Osteoblast (primary cell): ENCODE data around the gene UNG. TPM values are rescaled to one million over a fixed set of nuclear protein-coding genes. Genes with fewer than 3 reads are reported as not detected.

Source experiments
- DNase-seq: peaks from one replicate; pipeline ENCODE4 v3.0.0; 2011; ENCODE audit warnings: low spot score, mixed read lengths; ENCODE audit not compliant: insufficient read length; ENCODE audit errors: missing footprints
- H2AFZ ChIP-seq: 2 replicates; pipeline ENCODE4 v1.6.0; 2011; ENCODE audit warnings: mild to moderate bottlenecking, low read length
- H3K27ac ChIP-seq: 2 replicates; pipeline ENCODE4 v1.5.1; 2011; ENCODE audit warnings: mild to moderate bottlenecking, low read depth, low read length, moderate library complexity
- H3K27me3 ChIP-seq: 2 replicates; pipeline ENCODE4 v1.6.0; 2012; ENCODE audit warnings: mild to moderate bottlenecking, control low read depth, inconsistent platforms, low read length, moderate library complexity; ENCODE audit not compliant: insufficient read depth
- H3K36me3 ChIP-seq: 2 replicates; pipeline ENCODE4 v1.5.1; 2011; ENCODE audit warnings: mild to moderate bottlenecking, low read length, control low read depth, moderate library complexity; ENCODE audit not compliant: insufficient read depth
- H3K4me1 ChIP-seq: 2 replicates; pipeline ENCODE4 v1.5.1; 2011; ENCODE audit warnings: mild to moderate bottlenecking, low read length, control low read depth, moderate library complexity; ENCODE audit not compliant: insufficient read depth
- H3K4me2 ChIP-seq: 2 replicates; pipeline ENCODE4 v1.6.0; 2011; ENCODE audit warnings: mild to moderate bottlenecking, low read length; ENCODE audit not compliant: insufficient read depth
- H3K4me3 ChIP-seq: fragments of 200-600 bp; sonication (generic); 3 replicates; pipeline ENCODE4 v1.5.1; 2012; ENCODE audit warnings: mild to moderate bottlenecking, low read length, inconsistent platforms; ENCODE audit not compliant: insufficient read depth
- H3K79me2 ChIP-seq: 2 replicates; pipeline ENCODE4 v1.6.0; 2012; ENCODE audit warnings: mild to moderate bottlenecking, low read length, control low read depth, inconsistent platforms; ENCODE audit not compliant: insufficient read depth
- H3K9me3 ChIP-seq: 2 replicates; pipeline ENCODE4 v1.5.1; 2011; ENCODE audit warnings: low read depth, low read length, control low read depth
- H4K20me1 ChIP-seq: 2 replicates; pipeline ENCODE4 v1.6.0; 2012; ENCODE audit warnings: mild to moderate bottlenecking, low read length, control low read depth; ENCODE audit not compliant: insufficient read depth
- total RNA-seq: library from RNA; depleted of rRNA; stranded (reverse); fragments of >200 nt; gene quantifications from 2 replicates; pipeline ENCODE4 v1.2.3, GENCODE V29; 2012
- TF ChIP-seq, protein P1 (sequence below): IDR thresholded peaks from 2 replicates; pipeline ENCODE4 v1.5.1; 2011; ENCODE audit warnings: mild to moderate bottlenecking, low read depth, low read length, moderate library complexity; ENCODE audit errors: extremely low read depth

Gene UNG
- total RNA-seq, 1 donor: 38.0 TPM

DNA sequence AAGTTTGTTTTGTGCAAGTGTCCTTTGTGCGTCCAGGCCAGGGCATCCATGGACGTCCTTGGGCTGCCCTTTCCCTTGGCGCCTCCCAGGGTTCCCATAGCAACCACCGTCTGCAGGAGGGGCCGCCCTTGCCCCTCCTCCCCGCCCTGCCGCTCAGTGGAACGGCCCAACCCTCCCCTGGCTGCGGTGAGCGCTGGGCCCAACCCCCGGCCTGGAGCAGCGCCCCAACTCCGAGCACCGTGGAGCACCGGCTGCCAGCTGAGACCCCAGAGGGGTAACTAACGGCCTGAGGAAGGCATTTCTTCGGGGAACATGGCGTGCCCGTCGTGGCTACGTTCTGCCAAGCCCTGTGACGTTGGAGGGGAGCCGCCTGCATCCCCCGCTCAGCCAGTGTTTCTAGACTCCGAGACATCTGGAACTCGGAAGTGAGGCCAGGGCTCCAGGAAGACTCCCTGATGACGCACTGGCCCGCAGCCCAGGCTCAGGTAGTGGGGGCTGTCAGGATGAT, 13.6 kb downstream of the UNG start:
- H4K20me1 ChIP-seq: no peaks in the 10 kb centered on the region
- peaks cover 11% of the 10 kb centered on the region for H3K36me3 ChIP-seq
- no peaks in the 10 kb centered on the region for H3K27me3 ChIP-seq
- H3K4me1 ChIP-seq: peaks cover 12% of the 10 kb centered on the region
- H3K79me2 ChIP-seq: no peaks in the 10 kb centered on the region
- DNase-seq: peak; percentile 85
- peak overlapping the region; percentile 94 for H3K4me3 ChIP-seq
- TF ChIP-seq, protein P1, sequence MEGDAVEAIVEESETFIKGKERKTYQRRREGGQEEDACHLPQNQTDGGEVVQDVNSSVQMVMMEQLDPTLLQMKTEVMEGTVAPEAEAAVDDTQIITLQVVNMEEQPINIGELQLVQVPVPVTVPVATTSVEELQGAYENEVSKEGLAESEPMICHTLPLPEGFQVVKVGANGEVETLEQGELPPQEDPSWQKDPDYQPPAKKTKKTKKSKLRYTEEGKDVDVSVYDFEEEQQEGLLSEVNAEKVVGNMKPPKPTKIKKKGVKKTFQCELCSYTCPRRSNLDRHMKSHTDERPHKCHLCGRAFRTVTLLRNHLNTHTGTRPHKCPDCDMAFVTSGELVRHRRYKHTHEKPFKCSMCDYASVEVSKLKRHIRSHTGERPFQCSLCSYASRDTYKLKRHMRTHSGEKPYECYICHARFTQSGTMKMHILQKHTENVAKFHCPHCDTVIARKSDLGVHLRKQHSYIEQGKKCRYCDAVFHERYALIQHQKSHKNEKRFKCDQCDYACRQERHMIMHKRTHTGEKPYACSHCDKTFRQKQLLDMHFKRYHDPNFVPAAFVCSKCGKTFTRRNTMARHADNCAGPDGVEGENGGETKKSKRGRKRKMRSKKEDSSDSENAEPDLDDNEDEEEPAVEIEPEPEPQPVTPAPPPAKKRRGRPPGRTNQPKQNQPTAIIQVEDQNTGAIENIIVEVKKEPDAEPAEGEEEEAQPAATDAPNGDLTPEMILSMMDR: no peak
- H3K27ac ChIP-seq: peak overlapping the region; percentile 80
- H3K4me2 ChIP-seq: peak overlapping the region; percentile 90
- no peaks in the 10 kb centered on the region for H3K9me3 ChIP-seq
- peak overlapping the region; percentile 94 for H2AFZ ChIP-seq

DNA sequence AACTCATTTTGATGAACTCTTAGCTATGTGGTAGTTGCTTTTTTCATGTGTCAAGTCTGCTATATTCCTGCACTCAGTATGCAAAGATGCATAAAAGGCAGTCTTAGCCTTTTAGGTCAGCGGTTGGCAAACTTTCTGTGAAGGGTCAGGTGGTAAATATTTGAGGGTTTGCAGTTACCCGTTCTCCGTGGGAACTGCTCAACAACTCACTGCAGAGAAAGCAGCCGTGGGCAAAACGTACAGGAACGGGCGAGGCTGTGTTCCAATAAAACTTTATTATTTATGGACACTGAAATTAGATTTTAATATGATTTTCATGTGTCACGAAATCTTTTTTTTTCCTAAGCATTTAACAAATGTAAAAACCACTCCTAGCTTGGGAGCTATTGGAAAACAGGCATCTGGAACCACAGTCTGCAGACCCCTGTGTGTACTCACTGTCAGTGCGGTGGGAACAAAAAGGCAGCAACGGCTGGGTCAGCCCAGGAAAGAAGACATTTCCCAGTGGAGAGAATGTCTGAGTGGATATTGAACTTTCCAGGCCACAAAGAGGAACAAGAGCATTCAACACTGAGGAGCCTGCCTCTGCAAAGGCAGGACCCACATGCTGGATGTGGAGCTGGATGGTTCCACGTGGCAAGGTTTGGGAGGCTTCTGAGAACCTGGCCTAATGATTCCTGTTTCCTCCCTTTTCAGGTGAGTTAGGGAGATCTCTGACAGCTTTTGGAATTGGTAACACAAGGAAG, 15.5 kb downstream of the UNG start:
- peaks cover 12% of the 10 kb centered on the region for H3K4me1 ChIP-seq
- H3K9me3 ChIP-seq: no peaks in the 10 kb centered on the region
- no peak for DNase-seq
- H3K79me2 ChIP-seq: no peaks in the 10 kb centered on the region
- peaks cover 6% of the 10 kb centered on the region for H3K36me3 ChIP-seq
- no peaks in the 10 kb centered on the region for H3K27me3 ChIP-seq
- H3K4me2 ChIP-seq: no peak overlapping the region
- H4K20me1 ChIP-seq: no peaks in the 10 kb centered on the region
- no peak overlapping the region for H3K27ac ChIP-seq
- no peak overlapping the region for H2AFZ ChIP-seq
- H3K4me3 ChIP-seq: no peak overlapping the region
- TF ChIP-seq, protein P1: no peak

DNA sequence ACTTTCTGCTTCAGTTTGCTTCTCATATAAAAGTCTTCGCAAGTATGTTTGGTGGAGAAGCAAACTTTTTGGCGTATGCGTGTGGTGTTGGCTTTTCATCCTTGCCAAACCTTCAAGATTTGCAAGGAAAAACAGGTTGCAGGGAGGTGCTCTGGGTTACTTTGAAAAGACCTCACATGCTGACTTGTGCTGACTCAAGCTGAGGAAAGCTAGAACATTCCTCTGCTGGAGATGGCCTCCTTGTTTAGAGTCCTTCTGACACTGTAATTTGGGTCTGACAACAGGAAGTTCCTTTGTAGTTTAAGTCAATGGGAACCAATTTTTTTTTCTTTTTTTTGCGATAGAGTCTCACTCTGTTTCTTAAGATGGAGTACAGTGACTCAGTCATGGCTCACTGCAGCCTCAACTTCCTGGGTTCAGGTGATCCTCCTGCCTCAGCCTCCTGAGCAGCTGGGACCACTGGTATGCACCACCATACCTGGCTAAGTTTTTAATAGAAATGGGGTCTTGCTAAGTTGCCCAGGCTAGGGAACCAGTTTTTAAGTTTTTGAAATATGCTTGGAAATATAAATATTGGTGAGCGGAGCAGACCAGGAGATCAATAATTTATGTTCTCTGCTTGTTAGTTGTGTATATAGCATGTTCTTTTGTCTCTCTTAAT, 16.4 kb downstream of the UNG start:
- Histone ChIP-seq H3K4me3 (no peak overlapping the region), H3K27ac (no peak overlapping the region), H4K20me1 (no peaks in the 10 kb centered on the region), H3K79me2 (no peaks in the 10 kb centered on the region), H3K4me1 (peaks cover 12% of the 10 kb centered on the region), H3K36me3 (peaks cover 6% of the 10 kb centered on the region), H3K27me3 (no peaks in the 10 kb centered on the region), H3K9me3 (no peaks in the 10 kb centered on the region), H2AFZ (no peak overlapping the region), H3K4me2 (no peak overlapping the region)
- DNase-seq: no peak
- TF ChIP-seq, protein P1: no peak

DNA sequence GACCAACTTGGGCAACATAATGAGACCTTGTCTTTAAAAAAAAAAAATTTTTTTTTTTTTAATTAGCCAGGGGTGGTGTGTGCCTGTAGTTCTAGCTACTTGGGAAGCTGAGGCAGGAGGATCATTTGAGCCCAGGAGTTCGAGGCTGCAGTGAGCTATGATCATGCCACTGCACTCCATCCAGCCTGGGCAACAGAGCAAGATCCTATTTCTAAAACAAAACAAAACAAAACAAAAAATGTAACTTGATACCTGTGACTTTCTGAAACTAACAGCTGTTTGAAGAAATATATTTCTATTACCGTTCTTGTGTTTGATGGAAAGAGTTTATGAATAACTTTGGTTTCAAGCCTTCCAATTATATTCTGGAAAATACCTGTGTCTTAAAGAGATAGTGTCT, 17.2 kb downstream of the UNG start:
- no peaks in the 10 kb centered on the region for H3K9me3 ChIP-seq
- TF ChIP-seq, protein P1: no peak
- DNase-seq: no peak
- no peaks in the 10 kb centered on the region for H3K79me2 ChIP-seq
- H3K4me2 ChIP-seq: no peak overlapping the region
- peaks cover 6% of the 10 kb centered on the region for H3K36me3 ChIP-seq
- H3K4me1 ChIP-seq: peaks cover 12% of the 10 kb centered on the region
- H3K27ac ChIP-seq: no peak overlapping the region
- H4K20me1 ChIP-seq: no peaks in the 10 kb centered on the region
- no peak overlapping the region for H2AFZ ChIP-seq
- no peak overlapping the region for H3K4me3 ChIP-seq
- H3K27me3 ChIP-seq: no peaks in the 10 kb centered on the region
